H1 (cell line): ENCODE results near the gene SH3BP2. TPM values are rescaled to one million over a fixed set of nuclear protein-coding genes. Genes with fewer than 3 reads are reported as not detected.

Source experiments
- SIX5 ChIP-seq: IDR thresholded peaks from 2 replicates; pipeline ENCODE4 v1.6.1; 2011; ENCODE audit warnings: mild to moderate bottlenecking, low read depth, low read length
- SUZ12 ChIP-seq: fragments of 200-600 bp; sonication (generic); IDR thresholded peaks from 2 replicates; pipeline ENCODE4 v1.6.1; 2012; ENCODE audit warnings: mild to moderate bottlenecking, inconsistent platforms, low read length, moderate library complexity, mixed read lengths
- polyA plus RNA-seq, 7 experiments: library from polyadenylated mRNA; depleted of rRNA in 3 of 7; stranded (reverse) in 5 of 7; unstranded in 2 of 7; fragments of >200 nt in 5 of 7; fragments of 200-250 nt in 2 of 7; gene quantifications; 1 replicate in 5 of 7; 2 replicates in 1 of 7; 4 replicates in 1 of 7; pipeline versions ENCODE4 v1.2.1 to v1.2.3, GENCODE V29; 2011 to 2013; ENCODE audit warnings: missing spikeins in 2 of 7, mixed read lengths in 2 of 7
- total RNA-seq: library from RNA; stranded (reverse); fragmentation: NEBNext Ultra II Directional; extraction: Animal tissue kit (Norgen Biotek cat#: 25700); gene quantifications from 2 replicates; pipeline ENCODE4 v1.2.1, GENCODE V29; 2021
- TF ChIP-seq, protein P1 (sequence below): IDR thresholded peaks from 2 replicates; pipeline ENCODE4 v1.6.1; 2012; ENCODE audit warnings: inconsistent platforms

Gene SH3BP2
- total and polyA plus RNA-seq, 2 of the 8 experiments (the other 6 are each of a cell fraction or from before 2014, with no cell fraction given), result 27.4 to 31.4 TPM

DNA sequence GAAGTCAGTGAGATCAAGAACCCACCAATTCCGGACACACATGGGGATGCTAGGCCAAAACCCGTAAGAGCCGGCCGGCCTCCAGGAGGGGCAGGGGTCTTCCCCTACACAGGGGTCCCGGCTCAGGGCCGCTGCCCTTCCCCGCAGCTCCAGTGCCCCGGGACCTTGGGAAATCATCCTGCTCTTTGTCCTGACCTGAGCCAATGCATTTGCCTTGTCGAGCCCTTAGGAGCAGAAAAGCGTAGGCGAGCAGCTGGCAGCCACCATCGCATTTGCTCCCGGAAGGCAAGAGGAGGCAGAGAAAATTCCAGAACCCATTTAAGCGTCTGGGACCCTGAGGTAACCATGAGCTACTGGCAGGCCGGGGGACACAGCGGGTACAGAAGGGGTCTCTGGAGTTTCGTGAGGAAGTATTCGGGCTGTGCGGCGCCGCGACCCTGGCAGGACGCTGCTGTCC is 29.3 kb upstream of the SH3BP2 start (continued):
- no peak for TF ChIP-seq SUZ12
- no peak for TF ChIP-seq SIX5
- TF ChIP-seq, protein P1, sequence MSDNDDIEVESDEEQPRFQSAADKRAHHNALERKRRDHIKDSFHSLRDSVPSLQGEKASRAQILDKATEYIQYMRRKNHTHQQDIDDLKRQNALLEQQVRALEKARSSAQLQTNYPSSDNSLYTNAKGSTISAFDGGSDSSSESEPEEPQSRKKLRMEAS, result no peak
